Central memory CD4-positive, alpha-beta T cell (primary cell): Measurements from ENCODE around the gene KRTAP12-2.

Source experiments
- DNase-seq: peaks from one replicate; pipeline ENCODE4 v3.0.0; 2022
- total RNA-seq, 3 experiments: gene quantifications; one replicate each; lab custom pipeline; 2026; lab: John Stamatoyannopoulos, UW

The KRTAP12-2 gene, protein sequence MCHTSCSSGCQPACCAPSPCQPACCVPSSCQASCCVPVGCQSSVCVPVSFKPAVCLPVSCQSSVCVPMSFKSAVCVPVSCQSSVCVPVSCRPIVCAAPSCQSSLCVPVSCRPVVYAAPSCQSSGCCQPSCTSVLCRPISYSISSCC
- total RNA-seq, result 0 reads per million in 3 experiments

DNA sequence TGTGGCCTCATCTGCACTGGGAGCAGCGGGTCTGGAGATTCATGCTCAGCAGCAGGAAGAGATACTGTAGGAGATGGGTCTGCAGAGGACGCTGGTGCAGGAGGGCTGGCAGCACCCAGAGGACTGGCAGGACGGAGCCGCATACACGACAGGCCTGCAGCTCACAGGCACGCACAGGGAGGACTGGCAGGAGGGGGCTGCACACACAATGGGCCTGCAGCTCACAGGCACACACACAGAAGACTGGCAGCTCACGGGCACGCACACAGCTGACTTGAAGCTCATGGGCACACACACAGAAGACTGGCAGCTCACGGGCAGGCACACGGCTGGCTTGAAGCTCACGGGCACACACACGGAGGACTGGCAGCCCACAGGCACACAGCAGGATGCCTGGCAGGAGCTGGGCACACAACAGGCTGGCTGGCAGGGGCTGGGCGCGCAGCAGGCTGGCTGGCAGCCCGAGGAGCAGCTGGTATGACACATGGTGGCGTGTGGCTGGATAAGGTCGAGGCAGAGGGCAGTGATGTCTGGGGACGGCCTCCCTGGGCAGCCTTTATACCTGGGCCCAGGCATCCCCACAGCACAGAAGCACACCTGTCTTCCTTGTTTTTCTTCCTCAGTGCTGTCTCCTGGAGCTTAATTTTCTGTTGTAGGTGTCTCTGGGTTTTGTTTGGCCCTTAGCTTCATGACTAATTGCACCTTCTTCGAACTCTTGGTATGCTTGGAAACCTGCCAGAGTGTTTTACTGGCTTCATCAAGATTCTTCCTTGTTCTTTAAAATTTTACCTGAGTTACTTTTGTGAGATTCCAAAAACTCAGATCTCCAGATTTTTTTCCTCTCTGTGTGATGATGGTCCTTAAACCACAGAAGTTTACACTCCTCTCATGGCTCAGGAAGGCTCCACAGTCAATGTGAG lies at the start of gene KRTAP12-2:
Gene KRTAP12-2, minus strand, starts transcription at position 527 of the 920 bp plus-strand sequence. Its CDS starts 41 bp downstream, at position 486.
- DNase-seq, result no peak

DNA sequence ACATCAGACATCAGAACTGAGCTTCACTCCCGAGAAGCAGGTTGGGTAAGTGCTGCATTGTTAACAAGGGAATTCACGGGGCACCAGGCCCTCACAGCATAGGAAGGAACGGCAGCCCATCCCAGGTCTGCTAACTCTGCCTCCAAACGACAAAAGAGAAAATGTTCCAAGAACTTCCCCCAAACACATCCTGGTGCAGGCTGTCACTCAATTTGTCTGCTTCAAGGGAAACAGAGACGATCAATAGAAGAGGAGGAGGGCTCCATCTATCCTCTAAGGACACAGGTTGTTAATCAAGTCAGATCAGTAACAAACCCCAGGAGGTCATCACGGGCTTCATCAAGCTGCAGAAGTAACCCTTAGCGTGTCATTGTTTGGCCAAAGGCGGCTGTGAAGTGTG lies 48.2 kb upstream of the KRTAP12-2 start:
- no peak for DNase-seq

DNA sequence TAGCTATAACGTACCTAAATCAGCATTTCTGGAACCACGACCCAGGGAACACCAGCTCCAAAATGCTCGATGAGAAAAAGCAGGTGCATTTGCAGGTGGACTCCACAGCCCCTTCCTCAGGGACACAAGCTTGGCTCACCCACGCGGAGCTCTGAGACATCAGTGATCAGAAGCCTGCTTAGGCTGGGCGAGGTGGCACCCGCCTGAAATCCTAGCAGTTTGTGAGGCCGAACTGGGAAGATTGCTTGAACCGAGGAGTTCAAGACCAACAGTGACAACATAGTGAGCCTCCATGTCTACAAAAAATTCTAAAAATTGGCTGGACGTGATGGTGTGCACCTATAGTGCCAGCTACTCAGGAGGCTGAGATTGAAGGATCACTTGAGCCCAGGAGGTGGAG lies 47.1 kb upstream of the KRTAP12-2 start:
- no peak for DNase-seq

DNA sequence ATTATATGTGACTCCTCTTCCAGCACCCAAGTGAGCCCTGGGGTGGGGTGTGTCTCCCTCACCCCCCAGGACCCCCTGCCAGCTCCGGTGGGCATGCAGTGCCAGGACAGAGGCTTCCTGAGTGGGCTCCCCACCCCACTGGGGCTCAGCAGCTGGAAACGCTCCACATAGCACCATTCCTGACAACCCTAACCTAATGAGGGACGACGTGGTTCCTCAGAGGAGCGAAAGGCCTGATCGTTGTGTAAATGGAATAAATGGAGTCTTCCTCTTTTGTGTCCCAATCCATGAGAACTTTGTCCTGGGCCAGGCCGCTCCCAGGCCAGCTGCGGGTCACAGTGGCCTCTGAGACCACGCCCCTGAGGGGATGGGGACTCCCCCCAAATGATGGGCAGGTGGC lies 46.4 kb upstream of the KRTAP12-2 start:
- no peak for DNase-seq

DNA sequence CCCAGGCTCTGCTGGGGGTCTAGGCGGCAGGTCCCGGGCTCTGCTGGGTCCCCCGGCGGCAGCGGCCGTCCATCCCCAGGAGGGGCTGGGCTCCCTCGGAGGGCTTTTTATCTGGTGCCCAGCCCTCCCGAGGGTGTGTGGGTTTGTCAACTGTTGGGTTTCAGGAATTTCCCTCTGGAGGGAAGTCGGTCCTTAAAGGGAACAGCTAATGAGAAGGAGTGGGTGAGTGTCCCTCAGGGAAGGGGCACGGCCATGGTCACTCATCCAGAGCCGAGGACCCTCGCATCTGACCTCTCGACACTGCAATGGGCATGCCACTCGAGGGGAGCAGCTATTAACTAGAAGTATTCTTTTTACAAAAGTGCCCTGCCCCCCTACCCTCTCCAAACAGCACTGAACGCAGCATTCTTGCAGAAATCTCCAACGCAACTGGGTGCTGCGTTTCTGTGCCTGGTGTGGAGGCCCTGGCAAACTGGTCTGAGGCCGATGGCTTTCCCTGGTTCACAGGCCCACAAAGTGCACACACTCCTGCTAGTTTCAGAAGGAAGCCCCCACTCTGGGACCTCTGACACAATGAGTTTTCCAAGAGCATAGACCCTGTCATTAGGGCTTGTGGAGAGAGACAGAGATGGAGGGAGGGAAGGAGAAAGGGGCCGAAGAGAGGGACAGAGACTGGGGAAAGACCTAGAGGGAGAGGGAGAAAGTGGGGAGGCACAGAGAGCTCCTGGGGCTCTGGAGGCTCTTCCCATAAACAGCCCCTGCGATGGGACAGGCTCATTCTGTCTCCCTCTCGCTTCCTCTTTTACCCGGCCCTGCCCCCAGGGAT lies 45.7 kb upstream of the KRTAP12-2 start:
- DNase-seq, result no peak

DNA sequence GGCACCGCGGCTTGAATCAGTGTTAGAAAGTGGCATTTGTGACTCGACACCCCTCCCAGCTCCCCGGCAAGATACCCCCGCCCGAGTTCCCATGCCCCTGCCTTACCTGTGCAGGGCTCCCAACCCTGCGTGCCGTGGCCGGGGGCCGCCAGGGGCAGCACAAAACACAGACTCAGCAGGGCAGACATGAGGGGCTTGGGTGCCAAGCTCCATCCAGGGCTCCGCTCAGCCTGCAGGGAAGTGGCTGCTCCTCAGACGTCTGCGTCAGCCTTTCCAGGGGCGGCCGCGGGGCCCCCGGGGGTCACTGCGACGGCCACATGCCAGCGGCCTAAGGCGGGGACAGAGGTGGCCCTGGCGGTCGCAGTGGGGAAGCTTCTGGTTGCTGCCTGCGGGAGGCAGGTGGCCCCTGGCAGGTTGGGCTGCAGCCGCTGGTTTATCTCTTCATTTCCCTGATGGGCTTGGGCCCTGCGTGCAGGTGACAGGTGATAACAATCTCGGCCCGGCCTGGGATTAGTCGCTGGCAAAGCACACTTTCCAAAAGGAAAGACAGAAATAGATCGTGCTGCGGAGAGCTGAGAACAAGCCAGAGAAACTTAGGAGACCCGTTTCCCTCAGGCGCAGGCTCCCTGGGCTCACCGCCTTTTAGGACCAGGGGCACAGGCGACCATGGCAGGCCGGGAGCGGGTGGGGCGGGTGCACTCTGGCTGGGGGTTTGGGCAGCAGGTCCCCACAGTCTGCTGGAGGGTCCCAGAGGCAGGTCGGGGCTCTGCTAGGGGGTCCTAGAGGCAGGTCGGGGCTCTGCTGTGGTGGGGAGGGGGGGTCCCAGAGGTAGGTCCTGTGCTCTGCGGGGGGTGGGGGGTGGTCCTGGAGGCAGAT lies 44.8 kb upstream of the KRTAP12-2 start, which contains the start of gene TSPEAR:
Gene TSPEAR, minus strand, starts transcription at position 246 of the 876 bp plus-strand sequence. Its CDS starts 58 bp downstream, at position 188.
- DNase-seq, result no peak

DNA sequence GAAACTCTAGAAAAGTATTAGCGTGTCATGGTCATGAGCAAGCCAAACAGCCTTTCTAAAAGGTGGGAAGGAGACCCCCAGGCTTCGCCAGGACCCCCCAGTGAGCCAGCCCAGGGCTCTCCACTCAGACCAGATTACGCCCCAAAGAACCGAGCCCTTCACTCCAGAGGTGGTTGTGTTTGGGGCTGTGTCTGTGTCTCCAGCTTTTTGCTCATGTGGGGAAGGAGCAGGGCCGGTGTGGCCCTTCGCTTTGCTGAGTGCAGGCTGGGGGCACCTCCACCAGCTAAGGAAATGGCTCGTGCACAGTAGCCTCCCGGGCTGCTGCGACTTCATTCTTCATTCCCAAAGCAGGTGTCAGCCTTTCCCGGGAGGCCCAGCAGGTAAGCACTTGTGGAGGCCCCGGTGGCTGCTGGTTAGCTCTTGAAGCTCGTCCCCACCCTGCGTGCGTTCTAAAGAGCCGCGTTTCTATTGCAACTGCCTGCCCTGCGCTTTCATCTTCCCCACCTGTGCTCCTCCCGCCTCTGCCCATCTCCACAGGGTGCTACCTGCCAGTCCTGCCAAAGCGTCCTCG lies 44.1 kb upstream of the KRTAP12-2 start:
- no peak for DNase-seq

DNA sequence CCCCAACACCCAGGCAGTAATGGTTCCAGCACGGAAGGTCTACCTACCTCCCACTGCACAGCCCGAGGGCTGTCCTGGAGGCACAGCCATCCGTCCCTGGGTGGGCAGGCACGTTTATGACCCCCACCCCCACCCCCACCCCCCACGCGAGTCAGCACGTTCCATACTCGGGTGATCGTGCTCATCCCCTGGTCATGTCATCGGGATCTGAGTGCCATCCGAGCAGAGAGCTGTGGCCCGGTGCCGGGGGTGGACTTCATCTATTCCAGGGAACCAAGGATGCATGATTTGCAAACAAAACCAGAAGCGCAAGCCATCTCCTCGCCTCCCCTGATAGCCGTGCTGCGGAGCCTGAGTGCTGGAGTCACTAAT lies 43.6 kb upstream of the KRTAP12-2 start:
- DNase-seq, result no peak

DNA sequence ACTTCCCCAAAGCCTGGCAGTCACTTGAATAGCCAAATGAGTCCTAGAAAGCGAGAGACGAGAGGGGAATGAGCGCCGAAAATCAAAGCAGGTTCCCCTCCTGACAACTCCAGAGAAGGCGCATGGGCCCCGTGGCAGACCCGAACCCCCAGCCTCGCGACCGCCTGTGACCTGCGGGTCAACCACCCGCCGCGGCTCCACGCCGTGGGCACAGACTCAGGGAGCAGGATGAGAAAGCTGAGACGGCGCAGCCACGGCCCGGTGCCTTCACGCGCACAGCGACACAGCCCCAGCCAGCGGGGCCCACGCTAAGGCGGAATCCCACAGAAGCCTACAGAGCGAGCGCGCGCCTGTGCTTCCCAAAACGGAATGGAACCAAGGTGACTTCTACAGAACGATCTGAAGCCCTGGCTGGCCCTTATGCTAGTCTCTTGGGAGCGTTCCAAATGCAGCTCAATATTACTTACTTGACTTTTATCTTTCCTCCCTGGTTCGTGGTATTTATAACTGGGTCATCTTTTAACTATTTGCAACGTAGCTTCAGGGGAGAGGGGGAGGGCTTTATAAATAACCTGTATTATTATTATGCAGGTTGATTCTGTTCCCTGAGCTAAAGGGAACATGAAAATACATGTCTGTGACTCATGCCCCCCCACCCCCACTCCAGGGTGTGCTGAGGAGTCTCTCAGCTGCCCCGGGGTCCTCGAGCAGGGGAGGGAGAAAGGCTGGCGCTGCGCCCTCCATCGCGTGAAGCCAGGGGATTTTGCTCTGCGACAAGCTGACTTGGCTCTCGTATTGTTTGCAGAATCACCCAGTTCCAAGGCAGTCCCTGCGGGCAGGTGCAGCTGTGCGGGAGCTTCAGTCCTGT lies 42.9 kb upstream of the KRTAP12-2 start:
- no peak for DNase-seq

DNA sequence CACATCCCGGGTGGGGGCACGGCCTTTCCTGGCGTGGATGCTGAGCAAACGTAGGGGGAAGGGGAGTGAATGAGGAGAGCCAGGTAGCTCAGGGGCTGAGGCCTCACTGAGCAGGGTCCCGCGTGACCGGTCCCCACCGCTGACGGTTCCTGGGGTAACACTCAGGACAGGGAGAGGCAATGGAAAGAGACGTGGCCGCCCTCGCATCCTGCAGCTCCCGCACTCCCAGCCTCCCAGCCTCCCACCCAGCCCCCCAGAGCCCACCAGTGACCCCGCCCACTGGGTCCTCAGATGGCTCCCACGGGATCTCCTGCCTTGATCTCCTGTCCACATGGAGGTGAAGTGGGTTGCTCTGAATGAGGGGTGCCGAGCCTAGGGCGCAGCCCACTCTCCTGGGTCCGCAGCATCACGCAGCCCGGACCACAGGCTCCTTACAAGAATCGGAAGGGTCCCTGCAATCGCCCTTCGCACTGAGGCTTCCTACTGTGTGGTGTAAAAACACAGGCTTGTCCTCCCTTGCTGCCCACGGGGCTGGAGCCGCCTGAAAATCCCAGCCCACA lies 42.2 kb upstream of the KRTAP12-2 start:
- DNase-seq, result no peak

DNA sequence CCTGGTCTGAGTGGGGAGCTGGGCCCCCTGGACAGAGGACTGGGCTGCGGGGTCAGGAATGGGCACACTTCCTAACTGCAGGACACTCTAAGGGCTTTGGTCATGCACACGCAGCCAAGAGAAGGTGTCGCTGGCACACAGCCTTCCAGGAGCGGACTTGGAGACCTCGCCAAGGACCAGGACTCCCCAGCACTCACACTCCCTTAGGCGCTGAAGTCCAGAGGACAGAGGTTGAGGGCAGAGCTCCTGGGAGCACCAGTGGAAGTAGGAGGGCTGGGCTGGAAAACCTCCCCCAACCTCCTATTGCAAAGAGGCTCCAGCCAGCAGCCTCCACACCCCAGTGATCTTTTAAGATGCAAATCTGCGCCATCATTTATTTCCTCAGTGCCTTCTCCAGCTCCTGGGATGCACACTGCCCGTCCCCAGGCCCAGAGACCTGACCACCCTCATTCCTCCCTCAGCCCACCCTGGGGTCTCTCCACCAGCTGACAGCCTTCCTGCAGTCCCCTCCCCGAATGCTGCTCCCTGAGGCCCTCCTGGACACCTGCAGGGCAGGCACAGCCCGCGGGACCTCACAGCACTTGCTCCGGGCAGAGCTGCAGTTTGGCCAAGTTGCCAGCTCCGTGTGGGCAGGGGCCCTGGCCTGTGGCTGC lies 41.6 kb upstream of the KRTAP12-2 start:
- no peak for DNase-seq

DNA sequence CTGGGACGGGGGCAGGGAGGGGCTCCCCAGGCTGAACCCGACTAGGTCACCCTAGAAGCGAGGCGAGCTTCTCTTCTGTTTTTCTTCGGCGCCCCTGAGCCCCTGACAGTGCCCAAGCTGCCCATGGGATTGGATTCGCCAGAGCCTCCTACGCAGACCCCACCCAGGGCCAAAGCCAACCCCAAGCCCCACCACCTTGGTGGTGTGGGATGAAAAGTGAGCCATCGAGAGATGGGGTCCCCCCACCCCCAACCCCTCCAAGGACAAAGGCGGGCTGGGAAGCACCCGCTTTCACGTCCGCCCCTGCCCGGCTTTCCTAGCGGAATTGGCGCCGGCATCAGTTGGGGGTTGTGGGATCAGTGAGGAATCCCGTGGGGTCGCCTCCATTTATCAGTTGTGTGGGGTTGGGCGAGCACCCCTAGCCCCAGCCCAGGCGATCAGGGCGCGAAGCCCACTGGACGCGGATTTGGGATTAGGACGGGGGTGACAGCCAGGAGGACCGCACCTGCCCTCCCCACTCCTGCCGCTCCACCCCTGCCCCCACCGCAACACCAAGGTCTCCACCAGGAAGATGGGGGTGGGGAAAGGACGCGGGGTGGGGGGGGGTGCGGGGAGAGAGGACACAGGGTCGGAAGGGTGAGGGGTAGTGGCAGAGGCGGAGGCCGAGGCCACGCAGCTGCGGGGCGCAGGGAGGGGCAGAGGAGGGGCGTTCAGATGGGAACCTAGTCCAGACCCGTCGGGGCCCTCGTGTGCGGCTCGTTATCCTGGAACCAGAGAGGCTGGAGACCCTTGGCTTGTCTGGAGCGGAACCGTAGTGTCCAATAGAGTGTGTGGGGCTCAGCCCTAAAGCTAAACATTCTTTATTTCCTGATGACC lies 40.2 kb upstream of the KRTAP12-2 start:
- DNase-seq, result no peak

DNA sequence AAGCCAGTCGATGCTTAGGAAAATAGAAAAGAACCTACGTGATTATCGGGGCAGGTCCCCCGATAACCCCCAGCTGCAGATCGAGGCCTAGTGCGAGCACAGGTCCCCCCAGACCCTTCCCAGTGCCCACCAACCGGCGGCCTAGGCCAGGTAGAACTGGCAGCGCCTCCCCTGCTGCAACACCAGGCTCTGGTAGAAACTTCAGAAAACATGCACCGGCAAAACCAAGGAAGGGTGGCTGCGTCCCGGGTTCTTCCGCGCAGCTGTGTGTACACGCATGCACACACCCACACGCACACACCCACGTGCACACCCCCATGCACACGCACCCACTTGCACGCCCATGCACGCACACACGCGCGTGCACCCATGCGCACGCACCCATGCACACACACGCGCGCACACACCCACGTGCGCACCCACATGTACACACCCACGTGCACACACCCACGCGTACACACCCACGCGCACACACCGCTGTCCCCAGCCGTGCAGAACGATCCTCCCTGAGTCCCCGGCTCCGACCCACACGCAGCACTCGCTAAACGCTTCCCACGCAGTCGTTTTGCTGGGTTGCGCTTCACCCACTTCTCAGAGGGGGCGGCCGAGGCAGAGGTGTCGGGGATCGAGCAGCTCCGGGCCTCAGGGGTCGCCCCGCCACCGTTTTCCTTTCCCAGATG lies 39.4 kb upstream of the KRTAP12-2 start:
- no peak for DNase-seq

DNA sequence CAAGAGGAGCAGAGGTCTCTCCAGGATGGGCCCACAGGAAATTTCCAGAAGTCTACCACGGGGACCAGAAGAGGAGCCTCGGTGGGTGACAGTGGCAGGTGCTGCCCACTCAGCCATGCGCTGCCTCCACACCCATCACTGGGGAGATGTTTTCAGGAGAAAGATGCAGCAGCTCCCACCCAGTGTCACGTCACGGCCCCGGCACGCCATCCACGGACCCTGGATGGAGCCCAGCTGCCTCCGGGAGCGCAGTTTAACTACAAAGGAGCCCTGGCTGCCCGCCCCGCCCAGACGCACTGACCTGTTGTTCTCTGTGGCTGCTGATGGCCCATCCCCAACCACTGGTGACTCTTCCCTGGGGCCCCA lies 37.9 kb upstream of the KRTAP12-2 start:
- no peak for DNase-seq

DNA sequence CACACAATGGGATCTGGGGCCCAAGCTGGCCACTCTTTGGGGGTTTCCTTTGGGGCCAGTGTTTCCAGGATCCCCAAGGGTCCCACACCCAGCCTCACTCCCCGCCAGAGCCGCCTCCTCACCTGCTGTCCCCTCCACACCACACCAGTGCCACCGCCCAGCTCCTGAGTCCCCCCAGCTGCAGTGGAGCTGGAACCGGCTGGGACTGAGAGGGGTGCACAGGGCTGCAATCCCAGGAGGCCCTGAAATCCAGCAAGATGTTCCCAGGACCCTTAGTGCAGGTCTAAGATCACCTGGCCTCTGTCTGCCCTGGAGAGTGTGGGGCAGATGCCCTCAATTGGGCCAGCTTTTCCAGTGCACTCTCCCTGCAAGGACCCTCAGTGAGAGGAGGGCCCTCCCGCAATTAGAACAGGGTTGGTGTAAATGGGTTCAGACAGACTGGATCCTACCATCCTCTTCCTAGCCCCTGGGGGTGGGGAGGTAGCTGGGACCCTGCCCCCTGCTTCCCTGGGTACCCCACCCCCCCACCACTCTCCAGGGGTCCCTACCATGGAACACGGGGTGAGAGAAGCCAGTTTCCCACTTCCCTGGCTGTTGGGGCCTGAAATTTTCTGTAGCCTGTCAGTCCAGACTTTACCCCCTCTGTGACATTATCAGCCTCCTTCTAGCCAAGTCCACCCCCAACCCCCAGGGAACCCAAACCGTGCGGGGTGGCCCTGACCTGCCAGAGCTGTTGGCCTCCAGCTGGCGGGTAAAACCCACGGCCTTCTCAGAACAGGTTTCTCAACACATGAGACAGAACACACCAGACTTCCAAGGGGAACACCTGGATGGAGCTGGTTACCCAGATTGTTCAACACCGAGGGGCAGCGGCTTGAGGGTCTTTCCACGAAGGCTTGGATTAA lies 37.3 kb upstream of the KRTAP12-2 start:
- no peak for DNase-seq

DNA sequence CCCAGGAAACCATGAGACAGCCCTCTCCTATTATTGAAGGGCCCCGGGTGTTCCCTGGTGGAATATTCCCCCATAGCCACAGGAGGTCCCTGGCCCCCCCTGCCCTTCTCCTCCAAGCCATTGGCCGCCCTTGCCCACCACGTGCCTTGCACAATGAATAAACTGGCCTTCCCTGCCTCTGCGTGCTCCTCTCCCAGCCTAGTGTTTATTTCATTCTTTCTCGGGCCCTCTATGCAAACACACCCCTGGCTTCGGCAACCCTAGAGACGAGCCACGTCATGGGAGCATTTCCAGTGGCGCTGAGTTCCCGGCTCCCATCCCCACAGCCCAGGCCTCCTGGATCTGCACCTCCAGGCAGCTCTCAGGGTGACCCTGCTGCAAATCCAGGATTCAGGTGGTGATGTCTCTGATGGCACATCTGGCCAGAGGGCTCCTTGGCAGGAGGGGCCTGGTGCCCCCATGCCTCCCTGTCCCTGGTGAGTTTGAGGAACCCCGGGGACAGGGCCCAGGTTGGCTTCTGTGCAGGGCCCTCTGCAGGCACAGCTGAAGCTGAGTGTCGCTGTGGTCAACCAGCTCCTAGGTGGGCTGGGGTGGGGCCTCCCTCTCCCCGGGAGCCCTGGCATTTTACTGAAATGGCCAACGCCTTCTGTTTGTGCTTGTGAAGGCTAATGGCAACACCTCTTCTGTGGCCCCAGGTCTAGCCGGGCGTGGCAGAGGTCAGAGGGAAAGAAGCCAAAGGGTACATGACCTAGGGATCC lies 36.4 kb upstream of the KRTAP12-2 start:
- no peak for DNase-seq
